Activated CD8-positive, alpha-beta memory T cell treated with anti-CD3 and anti-CD28 coated beads, Interleukin-2, amount 10 ng/mL, durations not matched to agents 7 days and 5 days (primary cell): ENCODE measurements around the gene KNG1. TPM values are rescaled to one million over a fixed set of nuclear protein-coding genes. Genes with fewer than 3 reads are reported as not detected.
"Not testable (repeated sequence)": the region's sequence is repeated elsewhere in the genome, so short reads cannot be mapped to it uniquely, and the experiment has no call there.

ENCODE experiments used
- ATAC-seq: fragments of 150-1000 bp; cut with Tn5 transposase; one replicate; pipeline ENCODE4 v1.10.0; 2021; ENCODE audit warnings: moderate library complexity
- CTCF ChIA-PET: fragments of 350-600 bp; sonication (Branson Sonifier 250); formaldehyde crosslinking; loops from one replicate; lab custom pipeline; 2021; ENCODE audit warnings: antibody characterized with exemption; lab: Charles Lee
- DNase-seq: peaks from one replicate; pipeline ENCODE4 v3.0.0-alpha.2; 2020
- H3K27ac Mint-ChIP-seq: one replicate; pipeline ENCODE4 v1.8.0; 2021; ENCODE audit warnings: mild to moderate bottlenecking, mixed read lengths
- H3K27me3 Mint-ChIP-seq: one replicate; pipeline ENCODE4 v1.8.0; 2021; ENCODE audit warnings: mixed read lengths
- H3K36me3 Mint-ChIP-seq: one replicate; pipeline ENCODE4 v1.8.0; 2021; ENCODE audit warnings: mild to moderate bottlenecking, mixed read lengths
- H3K4me1 Mint-ChIP-seq: one replicate; pipeline ENCODE4 v1.8.0; 2021; ENCODE audit warnings: mixed read lengths
- H3K4me3 Mint-ChIP-seq: one replicate; pipeline ENCODE4 v1.8.0; 2021; ENCODE audit warnings: mild to moderate bottlenecking, moderate library complexity, mixed read lengths
- H3K9me3 Mint-ChIP-seq: one replicate; pipeline ENCODE4 v1.8.0; 2022; ENCODE audit warnings: low read depth, mixed read lengths
- total RNA-seq, 2 experiments: library from RNA; stranded (reverse); gene quantifications; one replicate each; pipeline ENCODE4 v1.2.3, GENCODE V29; 2021

Gene KNG1
- total RNA-seq, 2 experiments from 2014 or later, result not detected

DNA sequence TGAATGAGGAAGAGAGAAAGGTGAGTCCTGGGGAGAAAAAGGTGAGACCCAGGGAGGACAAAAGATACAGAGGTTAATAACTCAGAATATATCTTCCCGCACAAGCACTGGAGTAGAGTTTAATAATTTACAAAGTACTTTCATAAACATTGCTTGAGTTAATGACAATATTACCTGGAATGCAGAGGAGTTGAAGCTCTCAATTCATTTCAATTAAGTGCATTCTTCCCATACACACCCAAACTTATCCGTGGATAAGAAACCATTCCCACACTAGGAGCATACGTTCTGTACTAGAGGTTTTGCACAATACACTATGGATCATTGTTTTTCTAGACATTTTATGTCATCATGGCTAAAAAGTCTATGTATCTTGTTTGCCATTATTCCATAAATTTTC lies 23.3 kb upstream of the KNG1 start:
- peaks cover 2% of the 10 kb centered on the region for H3K4me1 Mint-ChIP-seq
- peaks cover 36% of the 10 kb centered on the region for H3K27me3 Mint-ChIP-seq
- no peaks in the 10 kb centered on the region for H3K36me3 Mint-ChIP-seq
- no peak overlapping the region for H3K4me3 Mint-ChIP-seq
- CTCF ChIA-PET, result no interaction called here
- no peaks in the 10 kb centered on the region for H3K9me3 Mint-ChIP-seq
- no peak for ATAC-seq
- no peak overlapping the region for H3K27ac Mint-ChIP-seq
- no peak for DNase-seq

DNA sequence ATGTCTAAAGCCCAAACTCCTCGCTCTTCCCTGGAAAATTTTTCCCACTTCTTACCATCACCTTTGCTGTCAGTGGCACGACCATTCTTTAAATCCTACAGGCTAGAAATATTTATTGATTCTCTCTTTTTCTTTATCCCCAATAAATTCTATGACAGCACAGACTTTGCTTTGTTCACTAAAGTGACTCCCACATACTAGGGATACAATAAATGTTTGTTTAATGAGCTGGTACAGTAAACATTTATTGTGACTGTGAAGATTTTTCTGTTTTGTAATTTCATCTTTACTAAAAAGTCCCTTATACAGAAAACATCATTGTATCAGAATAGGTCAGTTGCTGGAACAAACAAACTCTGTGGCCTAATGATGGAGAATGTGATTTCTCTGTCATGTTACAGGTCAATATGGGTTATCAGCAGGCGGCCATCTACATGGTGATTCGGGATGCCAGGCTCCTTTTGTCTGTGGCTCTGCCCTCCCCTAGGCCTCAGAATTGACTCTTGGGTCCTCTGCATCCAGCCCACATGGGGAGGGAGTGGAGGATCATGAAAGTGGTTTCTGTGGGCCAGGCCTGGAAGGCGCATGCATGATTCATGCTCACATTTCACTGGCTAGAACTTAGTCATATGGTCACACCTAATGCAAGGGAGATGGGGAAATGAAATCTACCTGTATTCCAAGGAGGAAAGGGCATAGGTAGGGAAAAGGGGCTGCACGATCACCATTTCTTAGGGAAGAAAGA lies 22.7 kb upstream of the KNG1 start:
- Mint-ChIP-seq H3K36me3 (no peaks in the 10 kb centered on the region), H3K4me3 (no peak overlapping the region), H3K9me3 (no peaks in the 10 kb centered on the region), H3K27me3 (peaks cover 36% of the 10 kb centered on the region), H3K4me1 (peaks cover 2% of the 10 kb centered on the region), H3K27ac (no peak overlapping the region)
- CTCF ChIA-PET, result no interaction called here
- no peak for DNase-seq
- no peak for ATAC-seq

DNA sequence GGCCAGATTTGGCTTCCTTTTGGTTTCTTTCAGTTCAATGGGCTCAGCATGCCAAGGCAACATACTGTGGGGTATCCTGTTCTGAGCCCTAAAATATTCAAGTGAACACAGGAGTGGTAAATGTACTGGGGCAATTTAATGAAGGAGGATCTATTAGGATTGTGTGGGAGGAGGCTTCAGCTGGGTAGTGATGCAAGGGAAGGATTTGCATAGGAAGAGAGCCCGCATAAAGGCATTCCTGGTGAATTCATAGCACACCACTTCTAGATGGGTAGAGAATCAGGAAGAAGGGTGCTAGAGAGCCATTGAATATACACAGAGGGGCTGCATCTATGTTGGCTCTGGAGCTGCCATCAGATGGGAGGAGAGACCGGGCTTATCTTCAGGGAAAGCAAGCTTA lies 20.6 kb upstream of the KNG1 start:
- peaks cover 31% of the 10 kb centered on the region for H3K27me3 Mint-ChIP-seq
- DNase-seq (no peak), ATAC-seq (no peak)
- H3K9me3 Mint-ChIP-seq, result no peaks in the 10 kb centered on the region
- H3K36me3 Mint-ChIP-seq, result no peaks in the 10 kb centered on the region
- no peak overlapping the region for H3K27ac Mint-ChIP-seq
- H3K4me3 Mint-ChIP-seq, result no peak overlapping the region
- peaks cover 9% of the 10 kb centered on the region for H3K4me1 Mint-ChIP-seq
- CTCF ChIA-PET, result no interaction called here

DNA sequence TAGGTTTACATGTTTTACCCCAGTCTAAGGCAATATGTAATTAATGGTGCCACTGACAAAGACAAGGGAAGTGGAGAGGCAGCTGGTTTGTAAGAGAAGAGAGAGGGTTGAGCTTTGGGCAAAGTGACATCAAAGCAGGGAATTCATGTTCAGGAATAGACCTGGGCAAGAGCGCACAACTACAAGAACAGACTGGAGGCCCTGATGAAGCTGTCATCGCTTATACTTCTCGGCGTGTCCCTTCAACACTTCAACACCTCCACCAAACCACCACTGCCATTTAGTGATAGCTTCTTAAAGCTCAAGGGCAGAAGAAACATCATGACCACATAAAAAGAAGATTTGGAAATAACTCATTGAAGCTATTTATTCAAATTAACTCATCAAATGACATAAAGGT lies 19.6 kb upstream of the KNG1 start:
- H3K36me3 Mint-ChIP-seq, result no peaks in the 10 kb centered on the region
- DNase-seq, result no peak
- CTCF ChIA-PET, result interaction anchor here (0.7 to 1.2 kb wide), 2 partner anchors 10 kb away, joined by 3 read pairs; no protein-coding TSS in a partner anchor
- no peaks in the 10 kb centered on the region for H3K9me3 Mint-ChIP-seq
- no peak for ATAC-seq
- H3K27ac Mint-ChIP-seq, result no peak overlapping the region
- peaks cover 32% of the 10 kb centered on the region for H3K27me3 Mint-ChIP-seq
- no peak overlapping the region for H3K4me3 Mint-ChIP-seq
- H3K4me1 Mint-ChIP-seq, result peaks cover 7% of the 10 kb centered on the region

DNA sequence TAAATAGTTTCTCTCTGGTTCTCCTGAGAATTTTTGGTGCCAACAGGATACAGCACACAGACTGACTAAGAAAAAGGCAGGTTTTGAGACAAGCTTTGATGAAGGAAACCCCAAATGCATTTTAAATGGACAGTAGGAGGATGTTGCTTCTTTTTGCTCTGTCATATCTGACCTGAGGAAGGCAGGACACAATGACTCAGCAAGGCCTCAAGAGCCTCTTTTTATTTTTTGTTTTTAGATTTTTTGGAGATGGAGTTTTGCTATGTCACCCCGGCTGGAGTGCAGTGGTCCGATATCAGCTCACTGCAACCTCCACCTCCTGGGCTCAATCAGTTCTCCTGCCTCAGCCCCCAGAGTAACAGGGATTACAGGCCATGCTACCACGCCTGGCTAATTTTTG lies 16.9 kb upstream of the KNG1 start:
- H3K27ac Mint-ChIP-seq, result no peak overlapping the region
- ATAC-seq (peak; percentile 65), DNase-seq (no peak)
- H3K4me1 Mint-ChIP-seq, result peaks cover 7% of the 10 kb centered on the region
- H3K4me3 Mint-ChIP-seq, result no peak overlapping the region
- H3K27me3 Mint-ChIP-seq, result peaks cover 36% of the 10 kb centered on the region
- H3K9me3 Mint-ChIP-seq, result no peaks in the 10 kb centered on the region
- H3K36me3 Mint-ChIP-seq, result no peaks in the 10 kb centered on the region
- CTCF ChIA-PET, result no interaction called here

DNA sequence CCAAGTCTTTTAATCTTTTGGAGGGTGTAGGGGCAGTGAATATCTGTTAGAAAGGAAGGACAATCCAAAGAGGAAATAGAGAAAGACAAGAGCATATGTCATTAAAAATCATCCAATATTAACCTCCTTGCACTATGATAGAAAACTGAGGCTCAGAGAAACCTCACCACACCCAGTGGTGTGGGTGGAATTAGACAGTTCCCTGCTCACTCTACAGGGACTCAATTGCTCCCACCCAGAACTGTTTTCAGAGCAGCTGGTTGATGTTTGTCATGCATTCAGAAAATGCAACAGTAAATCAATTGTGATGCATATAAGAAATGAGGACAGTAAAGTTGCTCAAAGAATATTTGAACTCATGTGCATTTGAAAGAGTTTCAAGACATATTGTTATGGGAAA lies 14.7 kb upstream of the KNG1 start:
- H3K36me3 Mint-ChIP-seq, ATAC-seq, CTCF ChIA-PET, DNase-seq, H3K4me3 Mint-ChIP-seq, H3K9me3 Mint-ChIP-seq, H3K27ac Mint-ChIP-seq: not testable (repeated sequence)
- H3K27me3 Mint-ChIP-seq, result peaks cover 49% of the 10 kb centered on the region
- H3K4me1 Mint-ChIP-seq, result peaks cover 17% of the 10 kb centered on the region

DNA sequence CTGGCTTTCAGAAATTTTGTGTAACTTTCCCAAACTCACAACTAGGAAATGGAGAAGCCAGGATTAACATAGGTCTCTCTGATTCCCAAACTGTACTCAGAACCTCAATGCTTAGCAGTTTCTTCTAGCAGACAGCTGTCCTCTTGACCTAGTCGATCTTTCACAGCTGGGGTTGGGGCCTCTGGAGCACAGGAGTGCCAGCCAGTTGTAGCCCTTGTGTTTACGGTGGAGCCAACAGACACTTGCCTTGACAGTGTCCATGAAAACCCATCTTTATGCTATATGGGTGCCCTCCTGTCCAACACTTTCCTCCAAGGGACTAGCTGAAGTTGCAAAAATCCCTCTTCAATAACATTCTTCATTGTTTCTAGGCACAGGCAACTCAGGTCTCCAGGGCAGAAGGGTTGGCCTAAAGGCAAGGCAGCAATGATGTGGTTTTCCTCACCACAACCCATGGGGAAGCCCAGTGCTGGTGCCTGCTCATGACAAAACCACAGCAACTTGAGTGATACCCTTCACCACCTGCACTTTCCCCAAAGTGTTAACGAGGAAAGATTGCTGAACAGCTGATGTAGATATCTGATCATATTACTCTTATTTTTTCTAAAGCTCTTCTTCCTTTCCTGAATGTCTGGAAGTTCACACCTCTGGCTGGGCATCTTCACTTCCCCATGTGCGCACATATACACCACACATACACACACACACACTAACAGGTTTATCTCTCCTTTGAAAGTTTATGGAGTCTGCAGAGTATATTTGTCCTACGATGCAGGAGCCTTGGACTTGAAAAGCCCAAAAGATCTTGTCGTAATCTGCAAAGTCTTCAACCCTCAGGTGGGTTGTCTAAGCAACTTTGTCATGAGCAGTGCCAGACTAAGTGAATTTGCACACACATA lies 11.0 kb upstream of the KNG1 start:
- Mint-ChIP-seq H3K36me3 (no peaks in the 10 kb centered on the region), H3K27me3 (peaks cover 59% of the 10 kb centered on the region), H3K9me3 (no peaks in the 10 kb centered on the region), H3K4me3 (no peak overlapping the region), H3K27ac (no peak overlapping the region), H3K4me1 (peaks cover 9% of the 10 kb centered on the region)
- DNase-seq (peak; percentile 73), ATAC-seq (peak; percentile 86)
- CTCF ChIA-PET, result no interaction called here

DNA sequence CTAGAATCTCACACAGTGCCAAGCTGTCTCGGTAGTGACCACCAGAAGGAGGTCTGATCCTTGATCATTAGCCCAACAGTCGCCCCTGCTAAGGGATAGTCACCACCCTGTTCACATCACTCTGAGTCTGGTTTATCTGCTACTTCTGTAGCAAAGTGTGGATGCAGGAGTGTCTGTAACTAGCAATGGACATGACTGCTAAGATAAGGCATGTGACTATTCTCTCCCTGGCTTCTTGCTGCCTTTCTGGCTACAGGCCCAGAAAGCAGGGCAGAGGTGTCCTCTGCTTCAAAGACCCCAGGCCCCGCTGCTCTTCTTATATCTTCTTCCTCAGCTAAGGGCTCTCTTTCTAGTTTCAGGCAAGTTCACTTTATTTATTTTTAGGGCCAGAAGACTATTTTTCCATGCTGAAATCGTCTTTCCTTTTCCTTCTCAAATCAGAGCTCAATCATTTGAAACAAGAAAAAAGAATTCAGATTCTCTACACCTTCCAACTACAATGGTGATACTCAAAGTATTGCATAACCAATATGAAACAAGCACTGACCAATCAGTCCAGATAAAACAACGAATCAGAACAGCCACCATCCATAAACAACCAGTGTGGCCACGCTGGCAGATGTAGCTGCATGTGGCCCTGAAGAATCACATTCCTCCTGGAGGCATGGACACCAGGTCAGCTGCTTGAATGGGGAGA lies 8.0 kb upstream of the KNG1 start:
- Mint-ChIP-seq H3K4me1 (peaks cover 9% of the 10 kb centered on the region), H3K27ac (no peak overlapping the region), H3K36me3 (no peaks in the 10 kb centered on the region), H3K4me3 (no peak overlapping the region), H3K9me3 (no peaks in the 10 kb centered on the region), H3K27me3 (peaks cover 46% of the 10 kb centered on the region)
- DNase-seq, result no peak
- ATAC-seq, result no peak
- CTCF ChIA-PET, result no interaction called here

DNA sequence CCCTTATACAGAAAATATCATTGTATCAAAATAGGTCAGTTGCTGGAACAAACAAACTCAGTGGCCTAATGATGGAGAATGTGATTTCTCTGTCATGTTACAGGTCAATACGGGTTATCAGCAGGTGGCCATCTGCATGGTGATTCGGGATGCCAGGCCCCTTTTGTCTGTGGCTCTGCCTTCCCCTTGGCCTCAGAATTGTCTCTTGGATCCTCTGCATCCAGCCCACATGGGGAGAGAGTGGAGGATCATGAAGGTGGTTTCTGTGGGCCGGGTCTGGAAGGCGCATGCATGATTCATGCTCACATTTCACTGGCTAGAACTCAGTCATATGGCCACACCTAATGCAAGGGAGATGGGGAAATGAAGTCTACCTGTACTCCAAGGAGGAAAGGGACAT lies 6.5 kb upstream of the KNG1 start:
- ATAC-seq, H3K4me1 Mint-ChIP-seq, H3K4me3 Mint-ChIP-seq, H3K27ac Mint-ChIP-seq, H3K36me3 Mint-ChIP-seq, H3K9me3 Mint-ChIP-seq, DNase-seq, CTCF ChIA-PET: not testable (repeated sequence)
- peaks cover 38% of the 10 kb centered on the region for H3K27me3 Mint-ChIP-seq

DNA sequence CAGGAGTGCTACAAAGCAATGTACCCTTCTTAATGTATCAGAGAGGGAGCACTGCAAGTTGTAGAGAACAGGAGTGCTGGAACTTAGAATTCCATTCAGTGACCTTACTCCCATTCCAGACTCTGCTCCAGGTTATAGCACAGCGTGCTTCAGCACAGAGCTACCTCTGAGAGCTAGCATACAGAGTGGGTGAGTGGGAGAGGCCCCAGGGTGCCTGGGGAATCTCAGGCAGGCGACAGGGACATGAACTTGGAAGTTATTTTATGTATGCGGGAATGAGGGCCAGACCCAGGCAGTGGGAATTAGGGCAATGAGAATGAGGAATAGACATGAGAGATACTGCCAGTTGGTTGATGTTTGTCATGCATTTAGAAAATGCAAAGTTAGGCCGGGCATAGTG lies 3.7 kb upstream of the KNG1 start:
- CTCF ChIA-PET, result no interaction called here
- no peak for ATAC-seq
- Mint-ChIP-seq H3K4me3 (no peak overlapping the region), H3K4me1 (no peaks in the 10 kb centered on the region), H3K9me3 (no peaks in the 10 kb centered on the region), H3K27me3 (peaks cover 19% of the 10 kb centered on the region), H3K27ac (no peak overlapping the region), H3K36me3 (no peaks in the 10 kb centered on the region)
- no peak for DNase-seq

DNA sequence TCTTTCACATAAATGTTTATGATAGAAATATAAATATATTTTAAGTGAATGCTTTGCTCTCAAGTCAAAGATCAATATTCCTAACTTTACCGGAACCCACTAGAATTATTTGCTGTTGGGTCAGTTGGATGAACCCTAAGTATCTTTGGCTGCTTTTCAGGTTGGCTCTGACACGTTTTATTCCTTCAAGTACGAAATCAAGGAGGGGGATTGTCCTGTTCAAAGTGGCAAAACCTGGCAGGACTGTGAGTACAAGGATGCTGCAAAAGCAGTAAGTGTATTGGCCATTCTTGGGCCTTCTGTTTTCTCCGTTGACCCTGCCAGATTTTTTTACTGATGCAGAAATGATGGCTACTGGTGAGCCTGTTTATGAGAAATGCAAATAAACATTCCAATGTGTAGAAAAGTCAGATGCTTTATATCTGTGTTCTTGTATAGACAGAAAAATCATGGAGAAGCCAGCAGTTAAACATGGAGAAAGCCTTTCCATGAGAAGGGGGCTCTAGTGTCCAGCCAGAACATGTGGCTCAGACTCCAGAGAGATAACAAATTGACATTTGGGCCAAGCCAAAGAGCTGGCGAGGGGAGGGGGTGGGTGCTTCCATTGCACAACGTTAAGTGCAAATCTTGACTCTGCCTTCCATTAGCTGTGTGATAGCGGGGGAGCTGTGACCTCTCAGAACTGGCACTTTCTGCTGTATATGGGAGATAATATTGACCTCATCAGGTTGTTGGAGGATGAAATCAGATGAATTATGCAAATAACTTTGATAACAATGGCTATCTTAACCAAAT lies 3.0 kb downstream of the KNG1 start:
- peaks cover 11% of the 10 kb centered on the region for H3K27me3 Mint-ChIP-seq
- H3K36me3 Mint-ChIP-seq, result no peaks in the 10 kb centered on the region
- H3K4me3 Mint-ChIP-seq, result no peak overlapping the region
- CTCF ChIA-PET, result interaction anchor here (0.7 kb wide), 1 partner anchor 152 kb away, joined by 3 read pairs; no protein-coding TSS in a partner anchor
- DNase-seq, result no peak
- no peak for ATAC-seq
- H3K4me1 Mint-ChIP-seq, result no peaks in the 10 kb centered on the region
- H3K9me3 Mint-ChIP-seq, result no peaks in the 10 kb centered on the region
- H3K27ac Mint-ChIP-seq, result no peak overlapping the region

DNA sequence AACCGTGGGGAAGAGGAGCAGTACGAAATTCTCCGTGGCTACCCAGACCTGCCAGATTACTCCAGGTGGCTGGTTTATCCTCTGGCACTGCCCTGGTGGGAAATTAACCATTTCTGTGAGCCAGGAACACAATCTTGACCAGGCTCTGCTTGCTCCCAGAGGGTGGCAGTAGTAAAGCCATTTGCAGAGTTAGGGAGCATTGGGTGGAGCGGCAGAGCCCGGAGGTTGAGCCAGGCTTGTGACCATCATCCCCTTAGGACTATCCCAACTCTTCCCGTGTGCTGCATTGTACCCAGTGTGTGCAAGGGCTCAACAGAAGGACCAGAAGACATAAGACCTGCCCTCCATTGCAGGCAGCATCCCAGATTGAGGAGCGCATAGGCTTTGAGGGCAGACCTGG lies 5.3 kb downstream of the KNG1 start:
- Mint-ChIP-seq H3K36me3 (no peaks in the 10 kb centered on the region), H3K27me3 (peaks cover 11% of the 10 kb centered on the region), H3K9me3 (no peaks in the 10 kb centered on the region), H3K27ac (no peak overlapping the region), H3K4me1 (no peaks in the 10 kb centered on the region), H3K4me3 (no peak overlapping the region)
- DNase-seq (no peak), ATAC-seq (no peak)
- CTCF ChIA-PET, result no interaction called here

DNA sequence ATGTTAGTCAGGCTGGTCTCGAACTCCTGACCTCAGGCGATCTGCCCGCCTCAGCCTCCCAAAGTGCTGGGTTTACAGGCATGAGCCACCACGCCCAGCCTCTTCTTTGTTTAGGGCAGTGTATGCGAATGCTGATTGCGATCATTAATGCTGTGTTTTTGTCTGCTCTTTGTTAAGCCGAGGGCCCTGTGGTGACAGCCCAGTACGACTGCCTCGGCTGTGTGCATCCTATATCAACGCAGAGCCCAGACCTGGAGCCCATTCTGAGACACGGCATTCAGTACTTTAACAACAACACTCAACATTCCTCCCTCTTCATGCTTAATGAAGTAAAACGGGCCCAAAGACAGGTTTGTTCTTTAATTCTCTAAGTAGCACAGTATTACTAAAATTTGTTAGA lies 7.8 kb downstream of the KNG1 start:
- Mint-ChIP-seq H3K4me1 (no peaks in the 10 kb centered on the region), H3K4me3 (no peak overlapping the region), H3K27me3 (peaks cover 10% of the 10 kb centered on the region), H3K9me3 (no peaks in the 10 kb centered on the region), H3K36me3 (no peaks in the 10 kb centered on the region), H3K27ac (no peak overlapping the region)
- DNase-seq (no peak), ATAC-seq (no peak)
- CTCF ChIA-PET, result no interaction called here
